Colon (tissue), 2 donors: ENCODE measurements around the gene AGMO.

ENCODE experiments used
- FAIRE-seq: peaks from 2 replicates; lab custom pipeline; 2012; peaks lifted over from hg19 to GRCh38; lab: Jason Lieb, UNC
- donor health status: control.
- donor health status: control.

AGMO gene

DNA sequence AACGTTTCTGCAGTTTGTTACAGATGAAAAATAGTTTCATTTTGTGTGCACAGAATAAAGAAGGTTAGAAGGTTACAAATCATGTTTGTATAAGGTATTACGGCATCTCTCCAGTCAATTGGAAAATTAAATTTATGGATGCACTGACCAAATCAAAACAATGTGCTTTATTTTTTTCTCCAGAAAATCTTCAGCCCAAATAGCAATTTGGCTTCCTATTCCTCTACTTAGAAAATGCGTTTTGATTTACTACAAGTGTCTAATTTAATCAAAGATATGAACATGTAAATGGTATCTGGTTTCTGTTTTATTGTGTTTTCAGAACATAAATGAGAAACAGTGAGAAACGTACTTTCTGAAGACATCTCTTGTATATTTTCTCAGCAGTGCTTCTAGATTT, 63.4 kb downstream of the AGMO start:
- FAIRE-seq: no peak

DNA sequence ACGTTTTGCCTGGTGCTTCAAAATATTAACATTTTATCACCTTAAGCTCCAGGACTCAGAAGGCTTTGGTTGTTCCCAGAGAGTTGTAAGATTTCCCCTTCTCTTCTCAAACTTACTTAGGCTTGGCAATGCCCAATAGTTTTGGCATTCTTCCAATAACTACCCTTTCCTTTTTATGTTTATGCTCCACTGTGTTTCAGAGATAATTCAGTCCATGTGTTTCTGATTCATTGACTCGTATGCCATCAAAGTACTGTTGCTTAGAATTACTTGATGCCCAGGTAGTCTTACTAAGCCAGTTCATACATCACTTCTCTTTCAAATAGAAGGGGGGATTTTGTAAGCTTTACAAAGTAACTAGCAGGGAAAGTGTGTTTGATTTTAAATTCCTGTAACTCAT, 66.6 kb downstream of the AGMO start:
- no peak for FAIRE-seq

DNA sequence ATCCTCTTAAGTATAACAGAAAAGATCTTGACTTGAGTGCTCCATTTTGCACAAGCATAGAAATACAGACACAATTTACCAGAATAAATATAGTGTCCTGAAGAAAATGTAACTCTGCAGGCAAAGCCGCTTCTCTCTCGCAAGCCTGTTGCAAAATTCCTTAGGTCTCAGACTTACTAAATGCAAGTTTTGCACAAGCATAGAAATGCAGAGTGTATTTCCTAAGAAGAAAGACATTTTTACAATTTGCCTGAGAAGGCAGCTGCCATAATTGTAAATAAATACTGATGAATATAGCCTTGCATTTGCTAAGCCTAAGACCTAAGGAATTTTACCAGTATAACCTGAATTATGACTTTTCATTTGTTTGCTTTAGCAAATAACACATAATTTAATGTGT, 67.1 kb downstream of the AGMO start:
- FAIRE-seq: no peak

- FAIRE-seq: no peak
Measured at GRCh38 chr7:15491361-15491760, 70.5 kb downstream of the AGMO start.

DNA sequence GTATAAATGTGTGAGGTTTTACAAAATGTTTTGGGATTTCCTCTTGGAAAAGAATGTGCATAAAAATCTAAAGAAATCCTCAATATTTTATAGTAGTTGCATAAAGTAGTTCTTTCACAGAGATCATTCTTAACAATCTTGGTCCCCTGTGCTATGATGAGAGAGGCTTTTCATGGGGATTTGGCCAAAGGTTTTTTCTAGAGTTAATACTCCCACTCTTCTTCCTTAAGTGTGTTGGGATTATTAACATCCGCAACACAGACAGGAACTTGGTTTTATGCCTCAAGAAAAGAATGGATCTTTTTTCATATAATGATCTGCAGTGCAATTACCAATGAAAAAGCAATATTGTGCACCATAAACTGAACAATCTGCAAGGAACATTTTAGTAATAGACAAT, 71.5 kb downstream of the AGMO start:
- FAIRE-seq: no peak

DNA sequence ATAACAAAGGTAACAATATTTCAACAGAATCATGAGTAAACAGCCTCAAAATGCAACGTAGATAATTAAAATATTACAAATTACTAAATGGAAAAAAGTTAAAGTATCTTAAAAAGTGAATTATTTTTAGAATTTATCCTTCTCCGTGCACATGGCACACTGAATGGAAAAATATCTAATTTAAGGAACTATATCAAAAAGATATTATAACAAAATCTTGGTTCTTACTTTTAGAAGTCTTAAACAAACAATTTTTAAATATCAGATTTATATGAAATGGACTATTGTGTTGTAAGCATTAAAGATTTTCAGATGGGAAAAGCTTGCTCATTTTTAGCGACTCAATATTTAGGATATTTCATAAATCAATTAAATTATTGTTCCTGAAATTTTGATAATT, 72.0 kb downstream of the AGMO start:
- FAIRE-seq: peak; percentile 45

DNA sequence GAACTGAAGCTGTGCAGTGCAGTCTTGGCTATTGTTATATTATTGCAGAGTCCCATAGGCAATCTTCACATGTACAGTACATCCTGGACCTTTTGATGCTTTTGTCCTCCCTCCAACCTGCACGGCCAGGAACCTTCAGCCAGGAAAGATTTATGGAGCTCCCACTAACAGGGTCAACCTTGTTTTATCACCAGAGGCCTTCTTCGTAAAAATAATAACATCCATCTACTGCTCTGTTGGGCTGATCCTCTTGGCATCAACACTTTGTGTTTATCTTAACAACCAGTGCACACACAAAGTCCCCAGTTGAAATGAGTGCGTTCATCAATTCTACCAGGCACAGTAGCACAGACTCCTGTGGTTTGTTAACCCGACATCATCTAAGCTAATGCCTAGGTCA, 72.4 kb downstream of the AGMO start:
- no peak for FAIRE-seq

DNA sequence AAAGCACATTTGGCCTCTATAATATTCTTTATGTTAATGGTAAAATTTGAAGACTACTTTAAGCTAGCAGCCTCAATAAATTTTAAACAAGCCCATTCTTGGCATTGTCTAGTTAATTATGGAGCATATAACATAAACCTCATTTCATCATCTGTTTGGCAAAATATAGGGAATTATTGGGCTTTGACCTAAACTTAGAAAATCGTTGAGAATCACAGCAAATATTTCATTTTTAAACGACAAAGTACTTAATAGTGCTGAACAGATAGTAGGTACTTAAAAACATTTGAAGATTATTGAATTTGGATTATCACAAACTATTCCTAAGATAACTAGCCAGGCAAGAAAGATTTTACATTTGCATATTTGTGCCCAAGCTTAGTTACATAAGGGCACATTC, 73.4 kb downstream of the AGMO start:
- no peak for FAIRE-seq

DNA sequence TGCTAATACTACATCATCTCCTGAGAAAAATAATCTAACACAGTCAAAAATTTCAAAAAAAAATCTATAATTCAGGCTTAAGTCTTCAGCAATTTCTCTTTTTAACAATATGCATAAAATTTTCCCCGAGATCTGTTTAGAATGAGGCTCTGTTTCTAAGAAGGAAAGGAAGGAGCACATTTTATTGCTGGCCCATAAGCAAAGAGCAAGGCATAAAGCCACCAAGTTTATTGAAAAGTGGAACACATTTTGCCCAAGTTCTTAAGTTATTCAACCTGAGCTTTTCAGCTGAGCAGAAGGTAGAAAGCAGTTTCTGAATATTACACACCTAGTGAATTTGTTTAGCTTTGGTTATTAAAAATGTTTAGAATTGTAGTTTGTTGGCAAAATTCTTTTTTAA, 73.9 kb downstream of the AGMO start:
- no peak for FAIRE-seq

DNA sequence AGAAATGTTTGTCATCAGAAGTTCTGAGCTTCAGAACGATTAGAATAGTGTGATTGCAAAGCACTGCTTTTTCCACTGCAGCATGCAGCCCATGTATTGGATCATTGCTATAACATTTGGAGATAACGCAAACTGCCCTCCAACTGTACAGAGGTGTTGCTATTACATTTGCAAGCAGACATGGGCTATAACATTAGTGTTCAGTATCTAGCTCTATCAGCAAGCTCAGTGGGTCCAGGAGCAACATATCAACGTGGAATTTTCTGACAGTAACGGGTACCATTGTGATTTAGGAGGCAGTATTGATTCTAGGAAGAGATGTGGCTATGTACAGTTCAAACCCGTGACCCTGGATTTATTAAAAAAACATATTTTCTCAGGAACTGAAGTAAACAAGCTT, 75.8 kb downstream of the AGMO start:
- FAIRE-seq: no peak

DNA sequence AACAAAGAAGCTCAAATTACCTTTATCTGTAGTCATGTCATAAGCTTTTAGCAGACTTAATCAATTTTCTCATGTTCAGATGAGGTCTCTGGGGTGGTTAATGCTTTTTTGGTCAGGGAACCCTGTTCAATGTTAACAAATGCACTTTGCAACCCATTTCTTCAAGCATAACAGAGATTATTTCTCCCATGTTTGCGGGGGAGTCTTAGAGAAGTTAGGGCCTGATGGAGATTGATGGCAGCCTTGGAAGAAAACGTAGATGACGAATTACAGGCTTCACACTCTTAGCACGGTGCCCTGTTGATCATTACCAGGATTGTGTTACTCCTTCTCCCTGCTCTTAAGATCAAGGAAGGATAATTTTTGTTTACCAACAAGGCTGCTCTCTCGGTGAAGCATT, 76.4 kb downstream of the AGMO start:
- FAIRE-seq: no peak

- no peak for FAIRE-seq
Measured at GRCh38 chr7:15481132-15481531, 80.7 kb downstream of the AGMO start.

- FAIRE-seq: no peak
Measured at GRCh38 chr7:15478401-15478800, 83.4 kb downstream of the AGMO start.

GRCh38 chr7:15476531-15476918, 85.3 kb downstream of the AGMO start:
- no peak for FAIRE-seq

DNA sequence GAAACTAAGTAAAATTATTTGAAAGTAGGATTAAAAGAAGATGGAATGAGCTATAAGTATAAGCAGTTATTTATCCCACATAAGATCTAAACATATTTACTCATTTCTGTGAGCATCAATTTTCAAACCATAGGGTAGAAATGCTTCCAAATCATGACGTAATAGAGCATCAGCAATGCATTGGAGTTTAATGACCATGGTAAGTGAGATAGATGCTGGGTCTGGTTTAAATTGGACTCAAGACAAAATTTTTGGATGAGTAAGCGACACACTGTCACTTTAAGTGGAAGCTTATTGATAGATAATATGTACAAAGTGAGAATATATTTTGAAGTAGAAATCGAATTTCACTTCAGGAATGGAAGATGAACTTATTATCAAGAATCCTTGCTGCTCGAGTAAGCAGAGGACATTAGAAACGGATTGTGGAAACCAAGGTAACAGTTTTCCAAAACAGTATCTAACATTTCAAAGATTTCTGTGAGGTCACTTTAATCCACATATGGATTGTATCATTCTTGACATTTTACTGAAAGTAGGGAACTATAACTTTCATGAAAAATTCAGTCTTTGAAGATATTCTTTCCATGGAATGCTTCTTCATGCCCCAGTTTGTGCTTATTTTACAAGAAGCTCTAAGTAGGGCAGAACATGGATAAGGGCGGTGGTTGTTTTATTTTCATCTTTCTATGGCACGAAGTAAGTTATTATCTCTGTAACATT, 85.8 kb downstream of the AGMO start:
- no peak for FAIRE-seq

DNA sequence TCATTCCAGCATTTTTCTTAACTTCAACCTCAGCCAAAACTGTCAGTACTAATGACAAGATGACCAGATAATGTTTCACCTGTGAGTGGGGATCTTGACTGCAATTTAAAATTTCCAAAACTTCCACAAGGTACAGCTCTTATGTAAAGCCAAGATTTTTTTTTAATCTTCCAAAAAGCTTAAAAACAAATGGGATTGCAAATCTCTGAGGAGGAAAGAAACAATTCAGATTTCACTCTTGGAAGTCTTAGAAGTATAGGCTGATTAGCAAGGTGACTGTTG, 90.2 kb downstream of the AGMO start:
- FAIRE-seq: no peak

- FAIRE-seq: no peak
Measured at GRCh38 chr7:15470825-15471668, 90.8 kb downstream of the AGMO start.

DNA sequence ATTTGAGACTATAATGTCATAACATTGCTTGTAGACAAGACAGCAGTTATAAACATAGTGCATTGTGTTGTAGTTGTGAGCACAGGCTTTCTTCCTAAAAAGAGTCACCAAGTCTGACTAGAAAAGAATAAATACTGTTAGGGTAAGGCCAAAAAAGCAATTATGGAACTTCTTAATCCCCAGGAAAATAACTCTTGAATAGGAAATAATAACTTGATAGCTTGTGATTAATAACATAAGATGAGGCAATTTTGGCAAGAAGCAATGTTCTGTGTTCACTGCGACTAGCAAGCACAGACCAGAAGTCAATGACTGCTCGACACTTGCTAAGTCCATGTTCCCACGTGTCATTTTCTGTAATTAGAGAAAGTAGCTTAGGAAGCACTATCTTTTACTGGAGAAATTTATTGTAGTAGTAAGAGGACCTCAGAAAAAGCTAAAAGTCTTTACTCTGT, 97.1 kb downstream of the AGMO start:
- no peak for FAIRE-seq

- FAIRE-seq: no peak
Measured at GRCh38 chr7:15463801-15464666, 97.8 kb downstream of the AGMO start.

GRCh38 chr7:15462721-15463389, 99.0 kb downstream of the AGMO start:
- no peak for FAIRE-seq

DNA sequence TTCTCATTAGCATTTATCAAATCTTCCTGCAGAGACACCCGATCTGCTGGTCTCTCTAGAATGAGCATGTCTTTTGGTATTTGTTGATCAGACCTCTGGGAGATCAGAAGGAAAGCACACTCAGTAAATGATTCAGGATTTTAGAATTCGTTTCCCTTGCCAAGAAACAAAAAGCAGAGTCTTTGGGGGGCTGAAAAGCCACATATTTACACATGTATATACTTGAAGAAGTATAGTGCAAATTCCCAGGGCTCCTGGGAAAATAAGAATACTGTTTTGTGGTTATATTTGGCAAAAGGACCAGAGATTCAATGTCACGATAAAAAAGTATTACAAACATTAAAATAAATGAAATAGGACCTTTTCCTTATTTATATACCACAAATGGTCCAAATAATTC, 100.2 kb downstream of the AGMO start:
- no peak for FAIRE-seq

- FAIRE-seq: no peak
Measured at GRCh38 chr7:15459018-15459615, 102.7 kb downstream of the AGMO start.
